NCI-H2227 (cell line): ENCODE results near the gene ERMARD.
"Not testable (repeated sequence)": the region's sequence is repeated elsewhere in the genome, so short reads cannot be mapped to it uniquely, and the experiment has no call there.

Source experiments
- DNase-seq: peaks from one replicate; lab custom pipeline; 2025; ENCODE audit not compliant: unreplicated experiment; lab: John Stamatoyannopoulos, UW

Gene ERMARD

DNA sequence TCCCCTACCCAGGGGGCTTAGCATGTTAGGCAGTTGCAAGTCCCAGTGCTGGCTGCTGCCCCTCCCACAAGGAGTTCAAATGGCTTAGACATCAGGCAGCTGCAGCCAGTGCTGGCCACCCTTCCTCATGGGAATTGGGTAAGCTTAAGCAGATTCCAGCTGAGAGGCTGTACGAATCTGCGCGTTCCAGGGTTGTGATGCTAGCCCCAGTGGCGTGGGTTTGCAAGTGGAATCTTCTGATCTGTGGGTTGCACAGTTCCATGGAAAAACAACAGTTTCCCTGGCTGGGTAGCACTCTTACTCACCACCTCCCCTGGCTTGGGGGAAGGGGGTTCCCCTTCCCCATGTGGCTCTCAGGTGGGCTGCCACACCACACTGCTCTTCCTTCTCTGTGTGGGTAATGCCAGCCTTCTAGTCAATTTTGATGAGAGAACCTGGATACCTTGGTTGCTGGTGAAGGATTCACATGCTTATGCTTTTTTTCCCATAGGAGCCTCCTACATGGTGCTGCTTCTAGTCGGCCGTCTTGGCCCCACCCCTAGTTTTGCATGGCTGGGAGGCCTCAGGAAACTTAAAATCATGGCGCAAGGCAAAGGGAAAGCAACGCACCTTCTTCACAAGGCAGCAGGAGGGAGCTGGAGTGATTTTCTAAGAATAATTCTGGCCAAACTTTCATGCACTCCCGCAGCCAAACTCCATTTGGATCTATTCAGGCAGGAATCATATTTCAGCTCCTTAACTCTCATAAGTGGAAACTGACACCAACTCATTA, 13.0 kb upstream of the ERMARD start:
- DNase-seq, result no peak

DNA sequence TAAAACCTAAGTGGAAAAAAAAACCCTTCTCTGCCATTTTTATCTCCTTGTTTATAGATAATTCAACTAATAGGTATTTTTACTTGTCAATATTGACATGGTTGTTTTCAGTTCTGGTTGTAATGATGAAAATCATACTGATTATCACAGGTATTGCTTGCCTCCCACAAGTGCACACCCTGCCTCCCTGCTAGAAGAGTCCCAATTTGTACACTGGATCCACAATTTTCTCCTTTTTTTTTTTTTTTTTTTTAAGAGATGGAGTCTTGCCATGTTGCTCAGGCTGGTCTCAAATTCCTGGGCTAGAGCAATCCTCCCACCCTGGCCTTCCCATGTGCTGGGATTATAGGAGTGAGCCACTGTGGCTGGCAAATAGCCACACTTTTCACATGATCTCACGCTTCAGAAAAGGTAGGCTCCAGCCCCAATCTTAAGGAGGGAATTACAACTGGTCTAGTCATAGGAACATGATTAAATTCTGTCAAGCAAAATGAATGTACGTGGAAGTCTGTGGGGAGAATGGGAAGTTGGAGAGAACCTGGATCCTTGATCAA, 12.4 kb upstream of the ERMARD start:
- DNase-seq, result no peak

GRCh38 chr6:169741344-169741743, 10.1 kb upstream of the ERMARD start:
- no peak for DNase-seq

DNA sequence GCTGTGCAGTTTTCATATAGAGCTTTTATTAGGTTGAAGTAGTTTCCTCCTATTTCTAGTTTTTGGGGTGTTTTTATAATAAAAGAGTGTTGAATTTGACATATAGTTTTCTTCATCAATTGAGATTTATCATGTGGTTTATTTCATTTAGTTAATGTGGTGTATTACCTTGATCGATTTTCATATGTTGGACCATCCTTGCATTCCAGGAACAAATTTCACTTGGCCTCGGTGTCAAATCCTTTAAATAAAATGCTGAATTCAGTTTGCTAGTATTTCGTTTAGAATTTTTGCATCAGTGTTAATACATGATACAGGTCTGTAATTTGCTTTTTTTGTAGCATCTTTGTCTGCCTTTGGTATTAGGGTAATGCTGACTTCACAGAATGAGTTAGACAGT, 6.0 kb upstream of the ERMARD start:
- no peak for DNase-seq

- DNase-seq, result no peak
Measured at GRCh38 chr6:169746556-169746955, 4.9 kb upstream of the ERMARD start.

DNA sequence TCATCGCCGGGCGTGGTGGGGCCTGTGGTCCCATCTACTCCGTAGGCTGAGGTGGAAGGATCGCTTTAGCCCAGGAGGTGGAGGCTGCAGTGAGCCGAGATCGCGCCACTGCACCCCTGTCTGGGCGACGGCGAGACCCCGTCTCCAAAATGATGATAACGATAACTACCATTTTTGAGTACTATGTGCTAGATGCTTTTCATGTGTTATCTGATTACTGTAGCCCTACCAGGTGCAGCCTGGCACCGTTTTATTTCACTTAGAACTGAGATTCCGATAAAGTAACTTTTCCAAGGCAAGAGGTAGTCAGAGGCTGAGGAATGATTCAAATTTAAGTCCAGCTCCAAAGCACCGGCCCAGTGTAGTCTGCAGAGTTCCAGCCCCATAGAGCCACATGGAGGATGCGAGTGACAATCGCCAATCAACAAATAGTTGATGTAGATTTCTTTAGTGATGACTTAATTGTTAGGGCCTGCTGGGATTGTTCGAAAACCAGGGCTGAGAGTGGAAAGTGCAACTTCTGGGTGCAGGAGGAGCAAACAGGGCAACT, 727 bp downstream of the ERMARD start:
- DNase-seq, result no peak

- DNase-seq, result no peak
Measured at GRCh38 chr6:169755162-169755561, 3.7 kb downstream of the ERMARD start.

- no peak for DNase-seq
Measured at GRCh38 chr6:169763308-169763707, 11.9 kb downstream of the ERMARD start.

GRCh38 chr6:169763881-169764280, 12.5 kb downstream of the ERMARD start:
- no peak for DNase-seq

- DNase-seq, result not testable (repeated sequence)
Measured at GRCh38 chr6:169765789-169766188, 14.4 kb downstream of the ERMARD start.

- no peak for DNase-seq
Measured at GRCh38 chr6:169766232-169766631, 14.8 kb downstream of the ERMARD start.

DNA sequence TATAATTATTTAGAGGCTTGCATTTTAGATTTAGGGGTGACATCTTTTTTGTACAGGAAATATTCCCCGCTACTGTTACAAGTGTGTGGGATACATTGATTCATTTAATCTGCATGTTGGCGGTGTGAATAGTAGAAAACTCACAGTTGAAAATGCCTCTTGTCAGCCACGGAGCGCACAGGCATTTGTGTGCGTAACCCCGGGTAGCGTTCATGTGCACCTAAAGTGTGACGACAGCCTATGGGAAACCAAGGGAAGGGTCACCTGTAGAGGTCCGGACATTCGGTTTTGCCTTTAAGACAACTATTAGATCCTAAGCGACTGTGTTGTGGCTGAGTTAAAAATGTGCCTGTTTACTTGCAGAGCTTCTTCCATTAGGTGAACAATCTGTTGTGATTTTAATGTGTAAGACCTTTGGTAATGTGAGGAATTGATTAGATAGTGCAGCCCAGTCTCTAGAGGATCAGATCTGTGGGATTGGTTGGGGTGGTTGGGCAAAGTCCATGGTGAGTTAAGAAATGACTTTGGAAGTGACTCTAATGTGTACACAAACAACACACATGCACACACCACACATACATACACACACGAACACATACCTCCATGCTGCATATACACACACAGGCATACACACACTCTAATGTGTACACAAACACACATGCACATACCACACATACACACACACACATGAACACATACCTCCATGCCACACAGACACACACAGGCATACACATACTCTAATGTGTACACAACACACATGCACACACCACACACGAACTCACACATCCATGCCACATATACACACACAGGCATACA, 15.7 kb downstream of the ERMARD start:
- no peak for DNase-seq

DNA sequence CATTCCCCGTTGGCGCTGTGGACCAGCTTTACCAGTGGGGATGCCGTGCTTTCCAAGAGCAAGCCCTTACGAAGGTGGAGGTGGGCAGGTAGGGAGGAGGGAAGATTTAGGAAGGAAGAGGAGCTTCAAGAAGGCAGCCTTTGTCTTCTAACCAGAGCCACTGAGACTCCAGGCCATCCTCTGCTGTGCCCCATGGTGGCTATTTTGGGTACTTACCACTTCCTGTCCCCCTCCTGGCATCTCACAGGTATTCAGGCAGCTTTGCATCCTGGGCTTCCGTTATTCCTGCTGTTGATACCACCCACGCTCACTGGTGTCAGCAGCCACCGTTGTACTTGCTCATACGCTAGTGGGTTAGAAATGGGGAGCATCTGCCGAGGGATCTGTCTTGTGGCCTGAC, 22.9 kb downstream of the ERMARD start:
- DNase-seq, result no peak

DNA sequence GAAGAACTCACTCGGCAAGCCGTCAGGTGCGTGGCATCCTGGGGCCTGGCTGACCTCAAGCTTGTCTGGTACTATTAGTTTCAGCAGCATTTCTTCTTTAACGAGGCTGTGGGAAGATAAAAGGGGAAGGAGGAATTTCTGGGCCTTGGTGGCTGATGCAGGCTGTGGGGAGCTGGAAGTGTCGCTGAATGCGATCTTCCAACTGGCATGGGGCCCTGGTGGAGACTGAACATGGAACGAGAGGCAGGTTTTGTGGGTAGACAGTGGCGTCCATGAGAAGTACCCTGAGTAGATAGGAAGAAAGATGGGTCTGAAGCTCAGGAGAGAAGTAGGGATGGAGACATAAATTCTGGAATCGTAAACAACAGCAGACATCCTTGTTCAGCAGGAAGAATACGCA, 23.9 kb downstream of the ERMARD start:
- no peak for DNase-seq

DNA sequence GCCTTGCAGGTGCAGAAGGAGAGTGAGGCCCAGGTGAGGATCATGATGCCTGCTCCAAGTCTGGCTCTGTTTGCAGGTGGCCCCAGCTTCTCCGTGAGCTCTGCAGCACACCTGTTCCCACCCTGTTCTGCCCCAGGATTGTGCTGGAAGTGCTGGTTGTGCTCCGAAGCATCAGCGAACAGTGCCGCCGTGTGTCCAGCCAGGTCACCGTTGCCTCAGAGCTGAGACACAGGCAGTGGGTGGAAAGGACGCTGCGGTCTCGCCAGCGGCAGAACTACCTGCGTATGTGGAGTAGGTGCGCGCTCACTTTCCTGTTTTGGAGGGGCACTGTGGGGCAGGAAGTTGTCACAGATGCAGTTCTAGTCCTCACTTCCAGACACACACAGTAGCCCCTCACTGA, 25.0 kb downstream of the ERMARD start:
- DNase-seq, result no peak

DNA sequence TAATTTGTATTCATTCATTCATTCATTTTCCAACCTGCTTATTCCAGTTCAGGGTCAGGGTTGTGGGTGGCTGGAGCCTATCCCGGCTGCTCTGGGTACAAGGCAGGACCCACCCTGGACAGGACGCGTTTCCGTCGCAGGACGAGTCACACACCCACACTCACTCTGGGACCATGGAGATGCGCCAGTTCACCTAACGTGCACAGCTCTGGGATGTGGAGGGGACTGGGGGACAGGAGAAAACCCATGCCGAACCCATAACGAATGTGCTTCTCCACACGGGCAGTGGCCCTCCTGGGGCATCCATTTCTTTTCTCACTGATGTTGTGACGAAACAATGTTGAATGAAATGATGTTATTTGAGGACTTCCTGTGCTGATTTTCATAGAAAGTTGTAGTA, 26.5 kb downstream of the ERMARD start:
- DNase-seq, result no peak

DNA sequence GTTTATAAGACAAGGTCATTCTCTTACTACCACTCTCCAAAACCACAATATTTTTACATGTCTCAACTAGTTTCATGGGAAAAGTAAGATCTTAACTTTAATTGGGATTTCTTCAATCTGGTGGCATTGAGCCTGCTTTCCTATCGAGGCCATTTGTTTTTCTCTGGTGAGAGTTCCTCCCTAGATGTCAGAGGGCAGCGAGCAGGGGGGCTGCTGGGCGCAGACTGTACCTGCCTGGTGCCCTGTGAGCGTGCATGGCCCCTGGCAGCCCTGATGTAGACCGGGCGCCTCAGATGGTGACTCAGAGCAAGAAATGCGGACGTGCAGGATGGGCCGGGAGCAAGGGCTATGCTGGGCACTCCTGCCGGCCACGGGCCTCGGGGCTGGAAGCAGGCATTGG, 27.2 kb downstream of the ERMARD start:
- no peak for DNase-seq

- no peak for DNase-seq
Measured at GRCh38 chr6:169779092-169779815, 27.8 kb downstream of the ERMARD start.

GRCh38 chr6:169779896-169780295, 28.5 kb downstream of the ERMARD start:
- no peak for DNase-seq

GRCh38 chr6:169780571-169781091, 29.2 kb downstream of the ERMARD start:
- DNase-seq, result no peak

DNA sequence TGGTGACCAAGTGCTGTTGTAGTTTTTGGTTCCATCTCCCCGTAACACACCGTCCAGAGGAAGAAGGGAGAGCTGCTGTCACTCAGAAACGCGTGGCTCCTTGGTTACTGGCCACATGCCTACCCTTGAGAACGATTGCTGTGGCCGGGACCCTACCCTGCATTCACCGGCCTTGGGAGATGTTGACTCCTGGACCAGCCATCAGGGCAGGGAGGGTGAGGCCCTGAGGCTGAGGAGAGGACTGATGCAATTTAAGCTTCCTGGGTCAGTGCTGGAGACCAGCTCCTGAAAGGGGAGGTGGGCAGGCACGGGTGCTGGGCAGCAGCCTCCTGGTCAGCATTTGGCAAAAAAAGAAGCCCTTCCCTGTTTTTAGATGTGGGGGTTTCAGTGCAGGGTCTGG, 31.5 kb downstream of the ERMARD start:
- no peak for DNase-seq
